ENCODE data around the gene CAPN2. TPM values are rescaled to one million over a fixed set of nuclear protein-coding genes. Genes with fewer than 3 reads are reported as not detected.

Gene CAPN2
- polyA plus RNA-seq, 2 donors: 89.8 to 159 TPM

- WGBS, 2 donors: 87 to 92% methylated on average over 4 of the region's 4 CpGs
- Histone ChIP-seq H3K27ac (ENCODE audit: low read depth in 2 of 2, low read length in 1 of 2) (no peak overlapping the region), H3K9me3 (ENCODE audit: control insufficient read depth in 2 of 2, insufficient read depth in 1 of 2, low read depth in 1 of 2, low read length in 1 of 2) (no peaks in the 10 kb centered on the region), H3K36me3 (ENCODE audit: control insufficient read depth in 2 of 2, insufficient read depth in 2 of 2, low read length in 1 of 2) (peaks cover 15 to 34% of the 10 kb centered on the region in 2 donors), H3K4me3 (ENCODE audit: low read depth in 1 of 2, low read length in 2 of 2) (no peak overlapping the region), H3K27me3 (ENCODE audit: control insufficient read depth in 1 of 2, insufficient read depth in 2 of 2, low read length in 2 of 2) (no peaks in the 10 kb centered on the region), H3K4me1 (ENCODE audit: control insufficient read depth in 2 of 2, insufficient read depth in 2 of 2, low read length in 1 of 2) (peaks cover 0 to 11% of the 10 kb centered on the region in 2 donors)
These were observed 33.4 kb downstream of the CAPN2 start for GRCh38 chr1:223745731-223746130.

GRCh38 chr1:223747838-223748335 lies 35.5 kb downstream of the CAPN2 start:
- Histone ChIP-seq H3K9me3 (ENCODE audit: control insufficient read depth in 2 of 2, insufficient read depth in 1 of 2, low read depth in 1 of 2, low read length in 1 of 2) (no peaks in the 10 kb centered on the region), H3K4me1 (ENCODE audit: control insufficient read depth in 2 of 2, insufficient read depth in 2 of 2, low read length in 1 of 2) (peaks cover 0 to 10% of the 10 kb centered on the region in 2 donors), H3K27me3 (ENCODE audit: control insufficient read depth in 1 of 2, insufficient read depth in 2 of 2, low read length in 2 of 2) (no peaks in the 10 kb centered on the region), H3K36me3 (ENCODE audit: control insufficient read depth in 2 of 2, insufficient read depth in 2 of 2, low read length in 1 of 2) (peaks cover 34 to 50% of the 10 kb centered on the region in 2 donors), H3K4me3 (ENCODE audit: low read depth in 1 of 2, low read length in 2 of 2) (no peak overlapping the region), H3K27ac (ENCODE audit: low read depth in 2 of 2, low read length in 1 of 2) (peak overlapping the region; percentile 40 to 52)
- WGBS, 2 donors: 14 to 22% methylated on average over 4 of the region's 4 CpGs

- WGBS, 2 donors: 55% methylated on average over 17 to 18 of the region's 18 CpGs
- Histone ChIP-seq H3K4me3 (ENCODE audit: low read depth in 1 of 2, low read length in 2 of 2) (no peak overlapping the region), H3K9me3 (ENCODE audit: control insufficient read depth in 2 of 2, insufficient read depth in 1 of 2, low read depth in 1 of 2, low read length in 1 of 2) (no peaks in the 10 kb centered on the region), H3K36me3 (ENCODE audit: control insufficient read depth in 2 of 2, insufficient read depth in 2 of 2, low read length in 1 of 2) (peaks cover 39 to 52% of the 10 kb centered on the region in 2 donors), H3K4me1 (ENCODE audit: control insufficient read depth in 2 of 2, insufficient read depth in 2 of 2, low read length in 1 of 2) (peaks cover 0 to 10% of the 10 kb centered on the region in 2 donors), H3K27me3 (ENCODE audit: control insufficient read depth in 1 of 2, insufficient read depth in 2 of 2, low read length in 2 of 2) (no peaks in the 10 kb centered on the region), H3K27ac (ENCODE audit: low read depth in 2 of 2, low read length in 1 of 2) (peak overlapping the region; percentile 50 to 52)
These were observed 36.0 kb downstream of the CAPN2 start for GRCh38 chr1:223748405-223748772.

GRCh38 chr1:223748773-223749733 lies 36.7 kb downstream of the CAPN2 start:
- Histone ChIP-seq H3K4me1 (ENCODE audit: control insufficient read depth in 2 of 2, insufficient read depth in 2 of 2, low read length in 1 of 2) (peaks cover 0 to 10% of the 10 kb centered on the region in 2 donors), H3K27ac (ENCODE audit: low read depth in 2 of 2, low read length in 1 of 2) (peak overlapping the region; percentile 49 to 50), H3K27me3 (ENCODE audit: control insufficient read depth in 1 of 2, insufficient read depth in 2 of 2, low read length in 2 of 2) (no peaks in the 10 kb centered on the region), H3K4me3 (ENCODE audit: low read depth in 1 of 2, low read length in 2 of 2) (peak overlapping the region; percentile 22 to 27), H3K9me3 (ENCODE audit: control insufficient read depth in 2 of 2, insufficient read depth in 1 of 2, low read depth in 1 of 2, low read length in 1 of 2) (no peaks in the 10 kb centered on the region), H3K36me3 (ENCODE audit: control insufficient read depth in 2 of 2, insufficient read depth in 2 of 2, low read length in 1 of 2) (peaks cover 43 to 52% of the 10 kb centered on the region in 2 donors)
- WGBS, 2 donors: 19 to 27% methylated on average over 59 to 61 of the region's 61 CpGs

GRCh38 chr1:223750730-223751570 lies 38.6 kb downstream of the CAPN2 start:
- Histone ChIP-seq H3K27me3 (ENCODE audit: control insufficient read depth in 1 of 2, insufficient read depth in 2 of 2, low read length in 2 of 2) (no peaks in the 10 kb centered on the region), H3K4me3 (ENCODE audit: low read depth in 1 of 2, low read length in 2 of 2) (no peak overlapping the region), H3K36me3 (ENCODE audit: control insufficient read depth in 2 of 2, insufficient read depth in 2 of 2, low read length in 1 of 2) (peaks cover 49 to 58% of the 10 kb centered on the region in 2 donors), H3K27ac (ENCODE audit: low read depth in 2 of 2, low read length in 1 of 2) (no peak overlapping the region), H3K4me1 (ENCODE audit: control insufficient read depth in 2 of 2, insufficient read depth in 2 of 2, low read length in 1 of 2) (peaks cover 2 to 10% of the 10 kb centered on the region in 2 donors), H3K9me3 (ENCODE audit: control insufficient read depth in 2 of 2, insufficient read depth in 1 of 2, low read depth in 1 of 2, low read length in 1 of 2) (no peaks in the 10 kb centered on the region)
- 88 to 94% methylated on average over 13 of the region's 13 CpGs for WGBS, 2 donors

GRCh38 chr1:223751696-223752095 lies 39.4 kb downstream of the CAPN2 start:
- H3K4me1 ChIP-seq (ENCODE audit: control insufficient read depth in 2 of 2, insufficient read depth in 2 of 2, low read length in 1 of 2): peaks cover 2 to 10% of the 10 kb centered on the region in 2 donors
- no peak overlapping the region for H3K4me3 ChIP-seq (ENCODE audit: low read depth in 1 of 2, low read length in 2 of 2)
- H3K27ac ChIP-seq (ENCODE audit: low read depth in 2 of 2, low read length in 1 of 2): no peak overlapping the region
- 91% methylated on average over 4 of the region's 4 CpGs for WGBS, 2 donors
- no peaks in the 10 kb centered on the region for H3K27me3 ChIP-seq (ENCODE audit: control insufficient read depth in 1 of 2, insufficient read depth in 2 of 2, low read length in 2 of 2)
- no peaks in the 10 kb centered on the region for H3K9me3 ChIP-seq (ENCODE audit: control insufficient read depth in 2 of 2, insufficient read depth in 1 of 2, low read depth in 1 of 2, low read length in 1 of 2)
- H3K36me3 ChIP-seq (ENCODE audit: control insufficient read depth in 2 of 2, insufficient read depth in 2 of 2, low read length in 1 of 2): peaks cover 52 to 60% of the 10 kb centered on the region in 2 donors

GRCh38 chr1:223752721-223753515 lies 40.6 kb downstream of the CAPN2 start:
- H3K36me3 ChIP-seq (ENCODE audit: control insufficient read depth in 2 of 2, insufficient read depth in 2 of 2, low read length in 1 of 2): peaks cover 46 to 59% of the 10 kb centered on the region in 2 donors
- no peak overlapping the region for H3K4me3 ChIP-seq (ENCODE audit: low read depth in 1 of 2, low read length in 2 of 2)
- no peaks in the 10 kb centered on the region for H3K9me3 ChIP-seq (ENCODE audit: control insufficient read depth in 2 of 2, insufficient read depth in 1 of 2, low read depth in 1 of 2, low read length in 1 of 2)
- no peak overlapping the region for H3K27ac ChIP-seq (ENCODE audit: low read depth in 2 of 2, low read length in 1 of 2)
- H3K27me3 ChIP-seq (ENCODE audit: control insufficient read depth in 1 of 2, insufficient read depth in 2 of 2, low read length in 2 of 2): no peaks in the 10 kb centered on the region
- WGBS, 2 donors: 83 to 86% methylated on average over 15 of the region's 15 CpGs
- peaks cover 2 to 8% of the 10 kb centered on the region in 2 donors for H3K4me1 ChIP-seq (ENCODE audit: control insufficient read depth in 2 of 2, insufficient read depth in 2 of 2, low read length in 1 of 2)

GRCh38 chr1:223754681-223755431 lies 42.5 kb downstream of the CAPN2 start:
- no peaks in the 10 kb centered on the region for H3K9me3 ChIP-seq (ENCODE audit: control insufficient read depth in 2 of 2, insufficient read depth in 1 of 2, low read depth in 1 of 2, low read length in 1 of 2)
- whole genome bisulfite sequencing, 2 donors: 91 to 93% methylated on average over 13 to 17 of the region's 17 CpGs
- no peak overlapping the region for H3K4me3 ChIP-seq (ENCODE audit: low read depth in 1 of 2, low read length in 2 of 2)
- H3K4me1 ChIP-seq (ENCODE audit: control insufficient read depth in 2 of 2, insufficient read depth in 2 of 2, low read length in 1 of 2): peaks cover 0 to 2% of the 10 kb centered on the region in 2 donors
- H3K27me3 ChIP-seq (ENCODE audit: control insufficient read depth in 1 of 2, insufficient read depth in 2 of 2, low read length in 2 of 2): no peaks in the 10 kb centered on the region
- peaks cover 51 to 63% of the 10 kb centered on the region in 2 donors for H3K36me3 ChIP-seq (ENCODE audit: control insufficient read depth in 2 of 2, insufficient read depth in 2 of 2, low read length in 1 of 2)
- H3K27ac ChIP-seq (ENCODE audit: low read depth in 2 of 2, low read length in 1 of 2): no peak overlapping the region
